HCT116 (cell line): ENCODE measurements around the gene LRRTM4. TPM values are rescaled to one million over a fixed set of nuclear protein-coding genes. Genes with fewer than 3 reads are reported as not detected.

ENCODE experiments used
- ATAC-seq: fragments of 200-7000 bp; cut with Tn5 transposase; 2 replicates; pipeline ENCODE4 v1.9.1; 2020; ENCODE audit warnings: mild to moderate bottlenecking, moderate library complexity
- BruUV-seq: library from RNA; stranded (reverse); fragments of 400-500 nt; replicated peaks from 2 replicates; lab custom pipeline; 2021; lab: Mats Ljungman, UMichigan
- CTCF ChIA-PET: fragments of 300-600 bp; sonication (Branson Sonifier 250); formaldehyde crosslinking; loops from one replicate; lab custom pipeline; 2021; ENCODE audit warnings: antibody characterized with exemption; lab: Charles Lee
- POLR2A ChIA-PET: fragments of 300-600, 350-600 bp; sonication (Branson Sonifier 250); formaldehyde crosslinking; loops from one replicate; lab custom pipeline; 2021; ENCODE audit warnings: antibody characterized with exemption; lab: Charles Lee
- RAD21 ChIA-PET, 2 experiments: fragments of 300-600 bp; sonication (Branson Sonifier 250); formaldehyde crosslinking; loops; one replicate each; lab custom pipeline; 2023; ENCODE audit warnings: low total read pairs in 2 of 2; ENCODE audit not compliant: uncharacterized antibody in 2 of 2, unreplicated experiment in 2 of 2, low non-redundant PET in 1 of 2; lab: Charles Lee
- DNase-seq: peaks from one replicate; pipeline ENCODE4 v3.0.0-alpha.2; 2010; ENCODE audit warnings: low read depth, low spot score
- H2AFZ ChIP-seq: fragments of 200-600 bp; shearing (Covaris generic), sonication (generic); 2 replicates; pipeline ENCODE4 v1.6.1; 2017; ENCODE audit warnings: low read depth, mixed run types, mixed read lengths, antibody characterized with exemption, low read length; ENCODE audit not compliant: poor library complexity, severe bottlenecking
- H3K27ac ChIP-seq: 2 replicates; pipeline ENCODE4 v1.5.1; 2012; ENCODE audit warnings: low read depth, low read length
- H3K27me3 ChIP-seq: fragments of 200-600 bp; sonication (generic); 2 replicates; pipeline ENCODE4 v1.6.1; 2016; ENCODE audit warnings: mixed run types, low read length, mixed read lengths; ENCODE audit not compliant: insufficient read depth
- H3K36me3 ChIP-seq, 2 experiments: fragments of 200-500 bp in 1 of 2; fragments of 200-600 bp in 1 of 2; sonication (Bioruptor generic) in 1 of 2; sonication (generic) in 1 of 2; 2 replicates each; pipeline versions ENCODE4 v1.5.1 to v1.6.1; 2014 to 2016; ENCODE audit warnings: low read length in 2 of 2, inconsistent platforms in 1 of 2, mixed read lengths in 1 of 2, mixed run types in 1 of 2; ENCODE audit not compliant: insufficient read depth in 2 of 2, control insufficient read depth in 1 of 2
- H3K4me1 ChIP-seq, 2 experiments: fragments of 200-600 bp in 1 of 2; sonication (generic) in 1 of 2; 2 replicates each; pipeline versions ENCODE4 v1.5.1 to v1.6.1; 2012 to 2017; ENCODE audit warnings: low read length in 2 of 2, inconsistent platforms in 1 of 2, mild to moderate bottlenecking in 1 of 2, mixed read lengths in 1 of 2, mixed run types in 1 of 2, moderate library complexity in 1 of 2; ENCODE audit not compliant: insufficient read depth in 2 of 2, control insufficient read depth in 1 of 2
- H3K4me2 ChIP-seq: fragments of 200-600 bp; sonication (generic); 2 replicates; pipeline ENCODE4 v1.6.1; 2017; ENCODE audit warnings: mixed run types, low read length, mixed read lengths
- H3K4me3 ChIP-seq, 2 experiments: fragments of 200-600 bp in 1 of 2; sonication (generic) in 1 of 2; replicated peaks in 1 of 2; 2 replicates each; pipeline ENCODE4 v1.5.1; 2011 to 2016; ENCODE audit warnings: low read length in 2 of 2, control low read depth in 1 of 2, low read depth in 1 of 2, mild to moderate bottlenecking in 1 of 2, mixed read lengths in 1 of 2, mixed run types in 1 of 2
- H3K79me2 ChIP-seq: fragments of 200-600 bp; sonication (generic); 2 replicates; pipeline ENCODE4 v1.6.1; 2017; ENCODE audit warnings: mild to moderate bottlenecking, mixed run types, low read length, moderate library complexity, mixed read lengths; ENCODE audit not compliant: insufficient read depth
- H3K9ac ChIP-seq: fragments of 200-600 bp; sonication (generic); 2 replicates; pipeline ENCODE4 v1.6.1; 2016; ENCODE audit warnings: low read length, mixed read lengths
- H3K9me2 ChIP-seq: fragments of 200-600 bp; sonication (generic), shearing (Covaris generic); 2 replicates; pipeline ENCODE4 v1.6.1; 2017; ENCODE audit warnings: mixed run types, mild to moderate bottlenecking, moderate library complexity; ENCODE audit not compliant: insufficient read depth
- H3K9me3 ChIP-seq, 2 experiments: fragments of 200-500 bp in 1 of 2; fragments of 200-600 bp in 1 of 2; sonication (Bioruptor generic) in 1 of 2; sonication (generic) in 1 of 2; 2 replicates each; pipeline ENCODE4 v1.6.1; 2014 to 2017; ENCODE audit warnings: low read length in 2 of 2, mixed read lengths in 2 of 2, inconsistent platforms in 1 of 2, low read depth in 1 of 2, mild to moderate bottlenecking in 1 of 2, mixed run types in 1 of 2, moderate library complexity in 1 of 2; ENCODE audit not compliant: control insufficient read depth in 1 of 2, insufficient read depth in 1 of 2
- H4K20me1 ChIP-seq: fragments of 200-600 bp; sonication (generic), shearing (Covaris generic); 2 replicates; pipeline ENCODE4 v1.6.1; 2017; ENCODE audit warnings: mixed run types, mild to moderate bottlenecking, moderate library complexity; ENCODE audit not compliant: insufficient read depth
- ATF3 ChIP-seq: IDR thresholded peaks from 2 replicates; pipeline ENCODE4 v1.6.1; 2012
- CBX3 ChIP-seq: IDR thresholded peaks from 2 replicates; pipeline ENCODE4 v1.6.1; 2012; ENCODE audit warnings: low read depth
- EGR1 ChIP-seq: IDR thresholded peaks from 2 replicates; pipeline ENCODE4 v1.6.1; 2012; ENCODE audit warnings: low read depth
- ELF1 ChIP-seq: IDR thresholded peaks from 2 replicates; pipeline ENCODE4 v1.6.1; 2012; ENCODE audit warnings: low read depth, borderline replicate concordance
- EZH2 ChIP-seq: fragments of 200-600 bp; sonication (generic); IDR thresholded peaks from 2 replicates; pipeline ENCODE4 v1.6.1; 2017; ENCODE audit warnings: antibody characterized with exemption, mixed run types
- EZH2phosphoT487 ChIP-seq: fragments of 200-600 bp; IDR thresholded peaks from 2 replicates; pipeline ENCODE4 v1.6.1; 2018; ENCODE audit warnings: antibody characterized with exemption, borderline replicate concordance
- MAX ChIP-seq: IDR thresholded peaks from 2 replicates; pipeline ENCODE4 v1.6.1; 2012
- POLR2AphosphoS5 ChIP-seq: IDR thresholded peaks from 2 replicates; pipeline ENCODE4 v1.6.1; 2011; ENCODE audit warnings: mild to moderate bottlenecking, low read depth, low read length, moderate library complexity
- RAD21 ChIP-seq: IDR thresholded peaks from 2 replicates; pipeline ENCODE4 v1.6.1; 2012; ENCODE audit warnings: low read depth, mild to moderate bottlenecking
- REST ChIP-seq: IDR thresholded peaks from 2 replicates; pipeline ENCODE4 v1.6.1; 2012; ENCODE audit warnings: low read depth
- SIN3A ChIP-seq: IDR thresholded peaks from 2 replicates; pipeline ENCODE4 v1.6.1; 2012; ENCODE audit warnings: low read depth
- SRF ChIP-seq: IDR thresholded peaks from 2 replicates; pipeline ENCODE4 v1.6.1; 2012; ENCODE audit warnings: low read depth
- ZFX ChIP-seq: fragments of 450-650 bp; IDR thresholded peaks from 2 replicates; pipeline ENCODE4 v1.6.1; 2017
- ZNF274 ChIP-seq: fragments of 200-500 bp; sonication (Bioruptor generic); IDR thresholded peaks from 2 replicates; pipeline ENCODE4 v1.6.1; 2014; ENCODE audit warnings: mild to moderate bottlenecking, low read depth, low read length, inconsistent platforms
- intact Hi-C: fragments of 100-400 bp; cut with micrococcal nuclease; formaldehyde crosslinking; loops from 2 replicates; pipeline ENCODE4 v1.10.0; 2022
- total RNA-seq: library from RNA; stranded (reverse); gene quantifications from one replicate; pipeline ENCODE4 v1.2.1, GENCODE V29; 2021; ENCODE audit not compliant: unreplicated experiment

The LRRTM4 gene
- total RNA-seq, 1 experiment from 2014 or later = 0.25 TPM

GRCh38 chr2:76975752-76976151 is 546.4 kb downstream of the LRRTM4 start:
- DNase-seq (no peak), ATAC-seq (no peak)
- Histone ChIP-seq H3K27ac (no peak overlapping the region), H3K9me2 (no peaks in the 10 kb centered on the region), H4K20me1 (no peaks in the 10 kb centered on the region), H3K4me3 (no peak overlapping the region), H3K4me2 (no peak overlapping the region), H3K9me3 (peaks cover 3 to 16% of the 10 kb centered on the region in 2 experiments; a peak in 3 of 4 replicates), H3K27me3 (no peaks in the 10 kb centered on the region), H3K9ac (no peak overlapping the region), H2AFZ (no peak overlapping the region), H3K79me2 (no peaks in the 10 kb centered on the region), H3K4me1 (no peaks in the 10 kb centered on the region), H3K36me3 (no peaks in the 10 kb centered on the region)
- intact Hi-C loops = no loop called here
- no TSS peak for BruUV-seq
- CTCF ChIA-PET = no interaction called here
- POLR2A ChIA-PET = no interaction called here
- RAD21 ChIA-PET = no interaction called here
- no peak for TF ChIP-seq REST
- TF ChIP-seq ZNF274 = no peak
- no peak for TF ChIP-seq EGR1
- no peak for TF ChIP-seq MAX
- no peak for TF ChIP-seq ATF3
- no peak for TF ChIP-seq EZH2
- TF ChIP-seq SRF = no peak
- no peak for TF ChIP-seq SIN3A
- TF ChIP-seq ZFX = no peak
- no peak for TF ChIP-seq RAD21
- no peak for TF ChIP-seq CBX3
- no peak for TF ChIP-seq EZH2phosphoT487
- no peak for TF ChIP-seq POLR2AphosphoS5
- TF ChIP-seq ELF1 = no peak
